Ascending aorta (tissue), 2 donors: Measurements from ENCODE around the gene MTRR. TPM values are rescaled to one million over a fixed set of nuclear protein-coding genes. Genes with fewer than 3 reads are reported as not detected.

Experiments used
- DNase-seq, 2 donors: peaks; one replicate each; pipeline ENCODE4 v3.0.0-alpha.2; 2019; ENCODE audit warnings: low spot score in 2 of 2
- H3K27ac ChIP-seq, 2 donors: fragments of 200-600 bp; sonication (generic); one replicate each; pipeline ENCODE4 v1.5.1; 2016 to 2017; ENCODE audit warnings: mild to moderate bottlenecking in 1 of 2
- H3K27me3 ChIP-seq: fragments of 200-600 bp; sonication (generic); one replicate; pipeline ENCODE4 v1.5.1; 2017
- H3K36me3 ChIP-seq, 2 donors: fragments of 200-600 bp; sonication (generic); one replicate each; pipeline ENCODE4 v1.5.1; 2016
- H3K4me1 ChIP-seq, 2 donors: fragments of 200-600 bp; sonication (generic); one replicate each; pipeline ENCODE4 v1.5.1; 2016 to 2017; ENCODE audit warnings: mild to moderate bottlenecking in 1 of 2
- H3K4me3 ChIP-seq, 2 donors: fragments of 200-600 bp; sonication (generic); one replicate each; pipeline ENCODE4 v1.5.1; 2016 to 2017; ENCODE audit warnings: mild to moderate bottlenecking in 1 of 2
- H3K9me3 ChIP-seq, 2 donors: fragments of 200-600 bp; sonication (generic); one replicate each; pipeline ENCODE4 v1.5.1; 2016
- CTCF ChIP-seq, 3 experiments: fragments of 200-600 bp in 2 of 3; fragments of 450-650 bp in 1 of 3; sonication (generic) in 2 of 3; IDR thresholded peaks; one replicate each; pipeline ENCODE4 v1.5.1; 2016 to 2019; ENCODE audit warnings: antibody characterized with exemption in 3 of 3, mild to moderate bottlenecking in 1 of 3, moderate library complexity in 1 of 3
- intact Hi-C: fragments of 100-400 bp; cut with DNase I; formaldehyde crosslinking; loops from one replicate; pipeline ENCODE4 v1.15.1; 2023
- total RNA-seq: library from RNA; depleted of rRNA; stranded (reverse); fragments of >200 nt; gene quantifications from one replicate; pipeline ENCODE4 v1.1.0, GENCODE V29; 2016

MTRR gene
- total RNA-seq: 15.0 TPM

GRCh38 chr5:7868773-7869473 lies at the start of gene MTRR, which contains the start of gene FASTKD3:
MTRR (plus strand) TSS chr5:7869148; CDS start chr5:7870795, 1,647 bp downstream.
FASTKD3 (minus strand) TSS chr5:7869031; CDS start chr5:7868083, 948 bp downstream.
- peaks cover 0 to 6% of the 10 kb centered on the region in 2 donors for H3K4me1 ChIP-seq
- H3K27me3 ChIP-seq: no peaks in the 10 kb centered on the region
- intact Hi-C loops: loop anchor here (5.0 kb wide), 2 partner anchors 107 to 1678 kb away; partner anchors contain the start of gene SEMA5A
- H3K27ac ChIP-seq: peak within 1 kb of the TSS; percentile 56 to 85
- H3K36me3 ChIP-seq: peaks cover 0 to 16% of the 10 kb centered on the region in 2 donors
- peak within 1 kb of the TSS; percentile 51 to 95 for H3K4me3 ChIP-seq
- no peaks in the 10 kb centered on the region for H3K9me3 ChIP-seq
- no peak for TF ChIP-seq CTCF (IDR thresholded peaks at IDR 0.05)
- DNase-seq: peak; percentile 70 to 95

GRCh38 chr5:7822449-7822848 lies 46.5 kb upstream of the MTRR start:
- DNase-seq: peak in 1 of 2 donors; percentile 0
- intact Hi-C loops: no loop called here
- TF ChIP-seq CTCF (IDR thresholded peaks at IDR 0.05): no peak
- Histone ChIP-seq H3K9me3 (no peaks in the 10 kb centered on the region), H3K27ac (no peak overlapping the region), H3K36me3 (peaks cover 0 to 7% of the 10 kb centered on the region in 2 donors), H3K4me1 (no peaks in the 10 kb centered on the region), H3K27me3 (no peaks in the 10 kb centered on the region), H3K4me3 (no peak overlapping the region)

- Histone ChIP-seq H3K4me1 (no peaks in the 10 kb centered on the region), H3K4me3 (no peak overlapping the region), H3K9me3 (no peaks in the 10 kb centered on the region), H3K27me3 (no peaks in the 10 kb centered on the region), H3K36me3 (peaks cover 0 to 7% of the 10 kb centered on the region in 2 donors), H3K27ac (no peak overlapping the region)
- no peak for TF ChIP-seq CTCF (IDR thresholded peaks at IDR 0.05)
- intact Hi-C loops: no loop called here
- peak in 1 of 2 donors; percentile 27 for DNase-seq
These were observed 45.4 kb upstream of the MTRR start for GRCh38 chr5:7823594-7823993.

GRCh38 chr5:7824995-7825394 lies 44.0 kb upstream of the MTRR start:
- no peaks in the 10 kb centered on the region for H3K4me1 ChIP-seq
- DNase-seq: no peak
- no peak overlapping the region for H3K4me3 ChIP-seq
- intact Hi-C loops: no loop called here
- no peak overlapping the region for H3K27ac ChIP-seq
- no peaks in the 10 kb centered on the region for H3K27me3 ChIP-seq
- no peak for TF ChIP-seq CTCF (IDR thresholded peaks at IDR 0.05)
- H3K36me3 ChIP-seq: peaks cover 0 to 7% of the 10 kb centered on the region in 2 donors
- no peaks in the 10 kb centered on the region for H3K9me3 ChIP-seq

GRCh38 chr5:7825630-7826029 lies 43.3 kb upstream of the MTRR start:
- Histone ChIP-seq H3K27me3 (no peaks in the 10 kb centered on the region), H3K4me1 (no peaks in the 10 kb centered on the region), H3K27ac (no peak overlapping the region), H3K4me3 (no peak overlapping the region), H3K36me3 (peaks cover 0 to 4% of the 10 kb centered on the region in 2 donors), H3K9me3 (no peaks in the 10 kb centered on the region)
- intact Hi-C loops: no loop called here
- DNase-seq: no peak
- TF ChIP-seq CTCF (IDR thresholded peaks at IDR 0.05): no peak
